Colon (tissue), 2 donors: Measurements from ENCODE around the gene NR0B2.
"Not testable (repeated sequence)": the region's sequence is repeated elsewhere in the genome, so short reads cannot be mapped to it uniquely, and the experiment has no call there.

ENCODE experiments used
- FAIRE-seq: peaks from 2 replicates; lab custom pipeline; 2012; peaks lifted over from hg19 to GRCh38; lab: Jason Lieb, UNC
- donor health status: control.
- donor health status: control.

The NR0B2 gene, protein sequence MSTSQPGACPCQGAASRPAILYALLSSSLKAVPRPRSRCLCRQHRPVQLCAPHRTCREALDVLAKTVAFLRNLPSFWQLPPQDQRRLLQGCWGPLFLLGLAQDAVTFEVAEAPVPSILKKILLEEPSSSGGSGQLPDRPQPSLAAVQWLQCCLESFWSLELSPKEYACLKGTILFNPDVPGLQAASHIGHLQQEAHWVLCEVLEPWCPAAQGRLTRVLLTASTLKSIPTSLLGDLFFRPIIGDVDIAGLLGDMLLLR

DNA sequence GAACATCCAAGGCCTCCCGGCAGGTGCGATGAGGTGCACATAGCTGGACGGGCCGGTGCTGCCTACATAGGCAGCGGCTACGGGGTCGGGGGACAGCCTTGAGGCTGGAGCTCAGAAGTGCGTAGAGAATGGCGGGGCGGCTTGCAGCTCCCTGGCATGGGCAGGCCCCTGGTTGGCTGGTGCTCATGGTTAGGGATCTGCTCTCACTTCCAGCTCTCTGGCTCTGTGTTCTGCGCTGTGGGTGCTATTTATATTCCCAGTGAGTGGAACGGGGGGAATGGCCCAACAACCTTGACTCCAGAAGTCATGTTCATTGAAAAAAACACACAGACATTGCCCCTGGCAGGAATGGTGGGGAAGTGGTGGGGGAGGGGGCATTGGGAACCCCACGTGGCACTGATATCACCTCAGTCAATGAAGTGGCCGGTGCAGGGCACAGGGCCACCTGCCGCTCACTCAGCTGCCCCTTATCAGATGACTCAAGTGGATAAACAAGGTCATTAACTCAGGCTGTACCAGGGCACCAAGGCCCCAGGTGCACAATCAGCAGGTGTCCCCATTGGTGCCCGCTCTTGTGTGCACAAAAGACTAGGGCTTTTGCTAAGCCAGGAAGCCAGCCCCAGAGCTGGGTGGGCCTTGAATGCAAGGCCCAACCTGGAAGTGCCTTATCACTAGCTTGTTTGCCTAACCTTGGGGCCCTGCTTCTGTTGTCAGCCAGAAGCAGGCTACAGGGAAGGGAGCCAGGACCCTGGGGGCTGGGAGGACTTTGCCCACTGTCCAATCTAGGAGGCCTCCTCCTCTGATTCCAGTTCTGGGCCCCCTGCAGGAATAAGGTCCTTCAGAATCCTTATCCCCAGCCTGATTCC, at the start of gene NR0B2:
TSS of gene NR0B2 (minus strand) at position 222 of the 866 bp plus-strand sequence. CDS start at position 187, 35 bp downstream.
- FAIRE-seq: no peak

DNA sequence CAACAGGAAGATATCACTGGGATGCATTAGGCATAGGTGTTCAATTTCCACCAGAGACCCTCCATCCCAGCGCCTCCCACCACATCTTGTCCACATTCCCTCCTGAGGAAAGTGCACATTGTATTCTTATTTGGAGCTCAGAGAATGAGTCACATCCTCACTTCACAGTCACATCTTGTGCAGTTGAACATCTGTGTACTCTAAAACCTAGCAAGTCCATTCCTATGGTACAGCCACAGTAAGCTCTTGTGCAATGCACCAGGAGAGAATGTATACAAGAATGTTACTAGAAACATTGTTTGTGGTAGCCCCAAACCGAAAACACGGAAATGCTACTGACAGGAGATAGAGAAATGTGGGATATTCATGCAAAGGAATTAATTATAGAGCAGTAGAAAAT, 48.1 kb upstream of the NR0B2 start:
- FAIRE-seq: no peak

DNA sequence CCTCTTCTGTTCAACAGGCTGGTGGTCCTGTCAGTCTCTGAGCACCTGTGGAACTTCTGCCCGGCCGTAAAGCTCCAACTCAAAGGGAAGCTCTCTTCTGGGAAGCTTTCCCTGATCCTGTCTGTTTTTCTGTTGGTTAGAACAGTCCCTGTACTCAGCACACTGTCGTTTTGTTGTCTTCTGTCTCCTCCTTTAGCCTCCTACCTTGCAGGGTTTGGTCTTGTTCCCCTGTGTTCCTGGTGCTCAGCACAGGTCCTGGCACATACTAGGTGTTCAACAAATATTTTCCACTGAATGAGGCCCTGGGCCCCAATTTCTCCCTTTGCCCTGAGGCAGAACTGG, 46.8 kb upstream of the NR0B2 start:
- FAIRE-seq: no peak

DNA sequence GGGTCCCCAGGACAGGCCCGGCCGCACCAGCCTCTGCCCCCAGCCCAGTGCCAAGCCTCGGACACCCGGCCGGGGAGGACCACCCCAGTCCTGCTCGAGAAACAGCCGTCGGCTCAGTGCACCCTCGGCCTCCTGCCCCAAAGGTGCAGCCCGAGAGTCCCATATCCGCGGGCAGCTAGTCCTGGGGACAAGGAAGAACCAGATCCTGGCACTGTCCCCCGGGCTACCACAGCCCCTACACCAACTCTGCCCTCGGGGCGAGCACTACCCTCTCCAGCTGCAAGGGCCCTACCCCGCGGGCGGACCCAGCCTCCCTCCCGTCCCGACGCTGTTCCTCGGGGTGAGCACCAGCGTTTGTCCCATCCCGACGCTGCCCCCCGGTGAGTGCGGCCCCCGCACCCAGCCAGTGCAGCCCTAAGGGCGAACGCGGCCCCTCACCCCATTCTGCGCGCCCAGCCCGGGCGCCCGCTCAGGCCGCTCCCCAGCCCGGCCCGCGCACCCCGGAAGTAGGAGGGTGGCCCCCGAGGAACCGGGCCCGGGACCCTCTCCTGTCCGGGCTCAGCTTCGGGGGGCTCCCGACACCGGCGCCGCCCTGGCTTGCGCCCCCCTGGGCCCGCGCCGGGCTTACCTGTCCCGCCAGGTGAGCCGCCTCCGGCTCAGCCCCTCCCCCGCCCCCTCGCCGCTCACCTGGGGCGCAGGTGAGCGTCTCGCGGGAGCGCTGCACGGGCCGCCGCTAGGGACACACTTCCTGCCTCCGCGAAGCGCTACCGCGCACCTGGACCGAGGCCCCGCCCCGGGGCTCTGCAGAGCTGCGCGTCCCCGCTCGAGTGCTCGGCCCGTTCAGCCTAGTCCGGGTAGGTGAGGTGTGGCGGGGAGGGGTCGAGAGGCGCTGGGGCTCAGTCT, 46.2 kb upstream of the NR0B2 start, which contains the start of gene KDF1:
TSS of gene KDF1 (minus strand) at position 747 of the 903 bp plus-strand sequence. CDS start 8,088 bp downstream, outside the sequence.
- FAIRE-seq: no peak

DNA sequence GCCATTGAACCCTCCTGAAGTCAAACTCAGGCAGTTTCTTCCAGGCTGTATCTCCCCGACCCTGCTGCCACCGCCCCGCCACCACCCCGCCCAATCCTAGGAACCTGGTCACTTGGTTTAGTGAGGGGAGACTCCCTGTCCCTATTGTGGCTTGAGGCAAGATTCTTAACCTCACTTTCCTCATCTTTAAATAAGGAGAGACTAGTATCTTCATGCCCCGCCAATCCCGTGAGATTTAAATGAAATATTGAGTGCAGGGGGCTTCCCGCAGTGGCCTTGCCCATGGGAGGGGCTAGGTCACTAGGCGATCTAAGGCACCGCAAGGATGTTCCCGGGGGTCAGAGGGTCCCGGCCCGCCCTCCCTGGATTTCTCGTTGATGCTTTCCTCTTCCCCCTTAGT, 45.5 kb upstream of the NR0B2 start:
- no peak for FAIRE-seq

DNA sequence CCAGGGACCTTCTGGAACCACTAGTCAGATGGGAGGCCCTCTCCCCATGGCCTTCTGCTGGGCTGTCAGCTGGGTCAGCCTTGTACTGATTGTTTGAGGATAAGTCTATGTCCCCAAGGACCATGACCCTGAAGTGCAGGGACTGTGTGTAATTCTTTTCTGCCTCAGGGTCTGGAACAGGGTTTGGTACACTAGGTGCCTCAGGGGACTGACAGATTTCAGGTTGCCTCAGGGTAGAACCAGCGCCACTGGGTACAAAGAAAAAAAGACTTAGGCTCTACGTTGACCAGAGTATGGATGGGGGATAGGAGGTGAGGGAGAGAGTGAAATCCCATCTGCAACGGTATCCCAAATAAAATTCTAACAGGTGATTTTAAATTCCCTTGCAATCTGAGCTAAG, 43.5 kb upstream of the NR0B2 start:
- FAIRE-seq: no peak

DNA sequence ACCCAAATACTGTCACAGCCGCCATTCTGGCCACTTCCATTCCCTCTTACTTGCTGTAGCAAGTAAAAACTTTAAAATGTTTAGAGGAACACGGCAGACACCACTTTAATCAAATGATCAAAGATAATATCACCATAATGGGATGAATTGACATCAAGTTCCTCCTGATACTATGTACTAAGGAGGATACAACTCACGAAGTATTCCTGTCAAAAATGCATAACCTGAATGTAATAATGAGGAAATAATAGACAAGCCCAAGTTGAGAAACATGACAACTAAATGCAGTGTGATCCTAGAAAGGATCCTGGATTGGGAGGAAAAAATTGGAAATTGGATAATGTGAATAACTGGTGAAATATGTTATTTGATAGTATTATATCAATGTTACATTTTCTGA, 42.5 kb upstream of the NR0B2 start:
- no peak for FAIRE-seq

DNA sequence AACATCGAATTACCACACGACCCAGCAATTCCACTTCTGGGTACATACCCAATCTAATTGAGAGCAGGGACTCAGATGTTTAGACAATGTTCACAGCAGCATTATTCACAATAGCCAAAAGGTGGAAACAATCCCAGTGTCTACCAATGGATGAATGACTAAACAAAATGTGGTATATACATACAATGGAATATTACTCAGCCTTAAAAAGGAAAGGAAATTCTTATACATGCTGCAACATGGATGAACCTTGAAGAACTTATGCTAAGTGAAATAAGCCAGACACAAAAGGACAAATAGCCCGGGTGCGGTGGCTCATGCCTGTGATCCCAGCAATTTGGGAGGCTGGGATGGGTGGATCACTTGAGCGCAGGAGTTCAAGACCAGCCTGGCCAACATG, 39.6 kb upstream of the NR0B2 start:
- FAIRE-seq: no peak

DNA sequence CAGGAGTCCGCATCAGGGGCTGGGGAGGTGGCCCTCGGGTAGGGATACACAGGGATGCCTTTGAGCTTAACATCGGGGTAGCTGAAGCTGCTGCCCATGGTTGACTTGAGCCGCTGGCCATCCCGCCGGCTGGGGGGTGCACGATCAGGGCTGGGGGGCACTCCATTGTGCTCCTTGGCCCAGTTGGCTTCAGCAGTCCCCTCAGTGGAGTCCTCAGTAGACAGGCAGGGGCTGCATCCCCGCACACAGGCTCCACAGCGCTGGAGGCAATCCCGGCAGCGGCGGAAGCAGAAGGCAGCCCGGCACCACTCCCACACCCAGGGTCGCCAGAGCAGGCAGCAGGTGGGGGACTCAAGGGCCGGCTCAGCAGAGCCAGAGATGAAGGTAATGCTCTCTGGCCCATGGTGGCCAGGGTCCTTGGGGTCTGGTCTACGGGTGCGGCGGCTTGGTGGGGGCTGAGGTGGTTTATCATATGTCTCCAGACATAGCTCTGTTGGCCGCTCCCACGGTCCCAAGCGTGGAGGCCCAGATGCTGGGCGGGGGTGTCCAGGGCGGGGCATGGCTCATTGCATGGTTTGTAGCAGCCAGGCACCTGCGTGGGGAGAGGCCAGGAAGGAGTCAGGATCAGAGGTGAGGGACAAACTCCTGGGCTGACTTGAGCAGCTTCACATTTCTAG, 38.2 kb upstream of the NR0B2 start:
- FAIRE-seq: no peak

DNA sequence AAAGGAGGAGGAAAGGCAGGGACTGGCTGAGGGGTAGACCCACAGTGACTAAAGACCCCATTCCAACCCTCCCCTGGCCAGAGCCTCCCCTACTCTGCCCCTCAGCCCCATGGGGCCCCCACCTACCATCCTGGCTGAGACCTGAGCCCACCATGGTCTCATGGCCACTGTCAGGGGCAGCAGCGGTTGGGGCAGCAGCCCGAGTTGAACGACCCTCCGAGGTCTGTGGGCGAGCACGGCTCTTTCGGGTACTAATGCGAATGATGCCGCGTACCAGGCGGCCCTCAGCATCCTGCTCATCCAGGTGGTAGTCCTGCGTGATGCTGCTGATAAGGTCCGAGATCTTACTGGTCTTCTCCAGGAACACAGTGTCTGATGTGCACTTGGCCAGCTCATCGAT, 37.4 kb upstream of the NR0B2 start:
- no peak for FAIRE-seq

DNA sequence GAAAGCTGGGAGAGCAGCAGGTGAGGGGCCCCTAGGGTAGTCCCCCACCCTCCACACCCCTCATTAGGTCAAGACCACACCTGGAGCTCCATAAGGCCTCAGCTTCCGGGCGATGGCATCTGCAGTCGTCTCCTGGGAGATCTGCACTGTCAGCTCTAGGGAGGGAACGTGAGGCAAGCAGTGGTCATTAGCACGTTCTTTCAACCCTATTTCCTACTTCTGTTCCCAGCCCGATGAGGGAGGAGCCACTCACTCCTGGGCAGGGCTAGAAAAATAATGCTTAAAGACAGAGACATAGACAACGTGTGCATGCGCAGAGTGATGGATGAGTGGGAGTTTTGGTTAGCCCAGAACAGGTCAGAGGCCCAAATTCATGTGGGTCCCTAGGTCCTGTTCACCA, 36.8 kb upstream of the NR0B2 start:
- FAIRE-seq: no peak

DNA sequence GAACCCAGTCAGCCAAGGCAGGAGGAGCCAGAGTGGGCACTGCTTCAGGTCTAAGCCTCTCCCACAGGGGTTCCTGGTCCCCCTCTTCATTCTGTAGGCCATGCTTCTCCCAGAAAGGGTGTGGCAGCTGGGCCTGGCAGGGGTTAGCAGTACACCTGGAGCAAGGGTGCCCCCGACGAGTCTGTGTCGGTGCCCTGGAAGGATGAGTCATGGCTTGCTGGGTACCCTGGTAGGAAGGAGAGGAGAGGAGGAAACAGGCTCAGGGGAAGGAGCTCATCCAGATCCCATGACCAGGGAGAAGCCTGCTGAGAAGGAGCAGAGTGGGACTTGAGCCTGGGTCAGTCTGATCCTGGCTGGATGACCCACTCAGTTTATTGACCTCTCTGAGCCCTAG, 36.1 kb upstream of the NR0B2 start:
- no peak for FAIRE-seq

DNA sequence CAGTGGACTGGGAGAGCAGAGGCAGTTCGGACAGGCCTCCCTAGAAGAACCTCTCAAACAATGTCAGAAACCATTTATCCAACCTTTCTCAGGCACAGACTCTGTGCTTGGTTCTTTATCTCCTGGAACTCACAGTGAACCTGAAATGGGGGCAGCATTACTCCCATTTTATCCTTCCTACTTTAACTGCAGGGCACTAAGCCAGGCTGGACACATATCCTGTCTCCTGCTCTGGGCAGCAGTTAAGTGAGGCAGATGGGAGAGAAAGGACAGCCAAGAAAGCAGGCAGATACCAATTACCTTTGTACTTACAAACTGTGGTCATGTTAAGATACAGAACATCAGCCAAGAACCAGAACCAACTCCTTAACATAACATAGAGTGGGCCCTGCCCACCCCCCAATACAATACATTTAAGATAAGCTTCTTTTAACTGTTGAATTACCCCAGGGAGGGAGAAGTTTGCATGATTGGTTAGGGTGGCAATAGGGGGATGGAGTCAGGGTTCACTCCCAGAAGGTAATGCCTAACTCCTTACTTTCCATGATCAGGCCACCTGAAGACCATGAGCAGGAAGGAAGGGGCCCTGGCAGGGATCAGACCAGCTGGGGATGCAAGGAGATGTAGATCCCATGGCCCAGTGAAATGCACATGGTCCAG, 35.6 kb upstream of the NR0B2 start:
- no peak for FAIRE-seq

DNA sequence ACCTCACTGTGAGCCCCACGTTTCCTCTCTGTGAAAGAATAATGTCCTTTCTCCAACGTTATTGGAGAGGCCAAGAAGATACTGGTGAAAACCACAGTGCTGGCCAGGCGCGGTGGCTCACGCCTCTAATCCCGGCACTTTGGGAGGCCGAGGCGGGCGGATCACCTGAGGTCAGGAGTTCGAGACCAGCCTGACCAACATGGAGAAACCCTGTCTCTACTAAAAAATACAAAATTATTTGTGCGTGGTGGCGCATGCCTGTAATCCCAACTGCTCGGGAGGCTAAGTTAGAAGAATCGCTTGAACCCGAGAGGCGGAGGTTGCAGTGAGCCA, 34.9 kb upstream of the NR0B2 start:
- FAIRE-seq: not testable (repeated sequence)

DNA sequence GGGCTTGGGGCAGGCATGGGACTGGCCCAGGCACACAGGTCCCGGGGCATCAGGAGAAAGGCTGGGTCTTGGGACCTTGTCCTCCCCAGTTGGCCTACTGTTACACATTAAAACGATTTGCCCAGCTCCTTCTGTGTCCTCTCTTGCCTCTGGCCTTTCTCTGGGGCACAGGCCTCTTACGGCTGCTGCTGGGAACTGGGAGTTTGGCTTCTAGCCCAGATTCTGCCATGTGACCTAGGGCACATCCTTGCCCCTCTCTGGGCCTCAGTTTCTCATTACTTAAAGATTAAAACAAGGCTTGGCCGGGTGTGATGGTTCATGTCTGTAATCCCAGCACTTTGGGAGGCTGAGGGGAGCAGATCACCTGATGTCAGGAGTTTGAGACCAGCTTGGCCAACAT, 32.5 kb upstream of the NR0B2 start:
- FAIRE-seq: no peak

DNA sequence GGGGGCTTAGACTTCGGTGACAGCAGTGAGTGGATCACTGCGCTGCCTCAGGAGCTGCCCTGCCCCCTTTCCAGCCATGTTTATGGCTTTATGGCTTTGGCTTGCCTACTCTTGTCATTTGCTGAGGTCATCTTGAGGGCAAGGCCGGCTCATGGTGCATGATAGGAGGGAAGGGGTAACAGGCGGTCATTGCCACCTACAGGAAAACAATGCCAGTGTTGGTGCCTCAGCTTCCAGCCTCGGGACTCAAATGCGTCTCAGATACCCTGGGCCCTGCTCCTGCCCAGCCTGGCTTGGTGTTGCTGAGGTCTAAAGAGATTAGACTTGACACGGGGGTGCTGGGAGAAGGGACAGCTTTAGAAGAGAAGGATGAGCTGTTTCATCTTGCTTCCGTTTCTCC, 32.0 kb upstream of the NR0B2 start:
- FAIRE-seq: no peak

DNA sequence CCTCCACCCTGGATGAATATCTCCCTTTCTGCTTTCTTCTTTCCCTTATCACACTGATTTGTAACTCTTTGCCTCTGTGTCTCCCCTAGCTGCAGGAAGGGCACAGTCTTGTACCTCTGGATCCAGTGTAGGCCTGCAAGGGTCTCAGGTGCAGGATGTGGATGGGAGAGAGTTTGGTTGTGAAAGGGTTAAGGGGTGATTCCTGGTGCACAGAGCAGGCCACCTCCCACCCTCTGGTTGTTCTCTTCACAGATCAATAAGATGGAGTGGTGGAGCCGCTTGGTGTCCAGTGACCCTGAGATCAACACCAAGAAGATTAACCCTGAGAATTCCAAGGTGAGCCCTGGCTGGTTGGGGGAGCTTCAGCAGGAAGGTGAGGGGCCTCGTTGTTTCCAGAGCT, 31.4 kb upstream of the NR0B2 start:
- no peak for FAIRE-seq

DNA sequence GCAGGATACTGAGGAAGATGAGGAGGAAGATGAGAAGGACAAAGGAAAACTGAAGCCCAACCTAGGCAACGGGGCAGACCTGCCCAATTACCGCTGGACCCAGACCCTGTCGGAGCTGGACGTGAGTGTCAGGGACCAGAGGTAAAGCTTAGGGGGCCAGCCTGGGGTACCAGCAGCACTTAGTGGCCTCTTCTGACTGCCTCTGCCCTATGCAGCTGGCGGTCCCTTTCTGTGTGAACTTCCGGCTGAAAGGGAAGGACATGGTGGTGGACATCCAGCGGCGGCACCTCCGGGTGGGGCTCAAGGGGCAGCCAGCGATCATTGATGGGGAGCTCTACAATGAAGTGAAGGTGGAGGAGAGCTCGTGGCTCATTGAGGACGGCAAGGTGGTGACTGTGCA, 28.9 kb upstream of the NR0B2 start:
- FAIRE-seq: no peak

DNA sequence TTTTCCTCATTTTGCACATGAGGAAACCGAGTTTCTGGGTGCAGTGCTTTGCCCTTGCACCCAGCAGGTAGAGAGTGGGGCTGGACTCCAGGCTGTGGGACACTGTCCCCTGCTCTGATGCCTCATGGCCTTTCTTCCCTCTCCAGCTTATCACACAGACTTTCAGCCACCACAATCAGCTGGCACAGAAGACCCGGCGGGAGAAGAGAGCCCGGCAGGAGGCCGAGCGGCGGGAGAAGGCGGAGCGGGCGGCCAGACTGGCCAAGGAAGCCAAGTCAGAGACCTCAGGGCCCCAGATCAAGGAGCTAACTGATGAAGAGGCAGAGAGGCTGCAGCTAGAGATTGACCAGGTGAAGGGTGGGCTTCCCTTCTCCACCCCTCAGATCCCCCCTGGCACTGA, 27.5 kb upstream of the NR0B2 start:
- no peak for FAIRE-seq

DNA sequence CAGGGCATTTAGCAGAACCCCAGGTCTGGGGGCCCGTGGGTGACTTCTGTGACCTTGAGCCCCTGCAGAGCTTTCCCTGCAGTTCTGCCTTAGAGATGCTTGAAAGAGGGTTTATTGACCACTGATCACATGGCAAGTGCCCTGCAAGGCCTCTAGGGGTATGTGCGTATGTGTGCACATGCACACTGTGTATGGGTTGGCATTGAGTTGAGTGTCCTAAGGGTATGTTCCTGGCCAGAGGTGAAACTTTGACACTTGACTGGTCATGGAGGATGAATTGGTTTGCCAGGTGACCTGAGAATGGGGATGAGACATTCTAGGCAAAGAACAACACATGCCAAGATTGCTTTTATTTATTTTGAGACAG, 24.9 kb upstream of the NR0B2 start:
- FAIRE-seq: no peak

DNA sequence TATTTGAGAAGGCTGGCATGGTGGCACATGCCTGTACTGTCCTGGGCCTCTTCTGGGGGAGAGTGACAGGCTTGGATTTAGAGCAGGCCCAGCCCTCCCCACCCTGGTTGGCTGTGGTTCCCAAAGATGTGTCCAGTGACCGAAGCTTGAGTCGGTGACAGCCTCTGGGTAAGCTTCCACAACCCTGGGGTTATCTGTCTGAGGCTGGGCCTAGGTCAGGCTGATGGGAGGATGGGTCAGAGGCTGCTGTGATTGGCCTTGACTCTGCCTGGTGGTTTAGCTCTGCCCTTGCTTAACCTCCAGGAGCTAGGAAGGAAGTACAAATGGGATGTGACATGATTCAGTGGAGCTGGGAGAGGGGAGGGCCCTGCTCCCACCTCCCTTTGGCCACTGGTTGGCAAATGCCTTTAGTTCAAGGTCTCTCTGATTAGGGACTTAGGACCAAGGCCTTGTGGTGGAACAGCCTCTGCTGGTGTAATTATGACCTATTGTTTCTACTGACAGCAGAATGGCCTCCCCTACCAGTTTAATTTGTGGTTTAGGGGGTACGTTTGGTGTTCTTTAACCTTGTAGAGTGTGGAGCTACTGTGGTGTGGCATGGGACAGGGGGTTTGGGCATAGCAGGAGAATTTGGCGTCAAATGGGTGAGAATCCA, 24.4 kb upstream of the NR0B2 start:
- no peak for FAIRE-seq
